GM23338 (cell line): Measurements from ENCODE around the gene SPPL2A. TPM values are rescaled to one million over a fixed set of nuclear protein-coding genes. Genes with fewer than 3 reads are reported as not detected.

Experiments used
- ATAC-seq: fragments of 200-7000 bp; cut with Tn5 transposase; 3 replicates; pipeline ENCODE4 v1.9.1; 2020
- DNase-seq: peaks from one replicate; pipeline ENCODE4 v3.0.0-alpha.2; 2015; ENCODE audit warnings: low spot score
- H2AFZ ChIP-seq: fragments of 200-600 bp; sonication (generic); 2 replicates; pipeline ENCODE4 v1.8.0; 2016; ENCODE audit warnings: antibody characterized with exemption, mild to moderate bottlenecking, moderate library complexity
- H3F3A ChIP-seq: fragments of 200-600 bp; sonication (generic); replicated peaks from 2 replicates; pipeline ENCODE4 v1.8.0; 2017; ENCODE audit warnings: antibody characterized with exemption, mixed run types, low read depth
- H3K27ac ChIP-seq: fragments of 200-600 bp; sonication (generic); 2 replicates; pipeline ENCODE4 v1.6.1; 2016; ENCODE audit warnings: low read depth
- H3K27me3 ChIP-seq: fragments of 200-600 bp; sonication (generic); 2 replicates; pipeline ENCODE4 v1.8.0; 2016; ENCODE audit warnings: mild to moderate bottlenecking, mixed run types, moderate library complexity; ENCODE audit not compliant: insufficient read depth
- H3K36me3 ChIP-seq: fragments of 200-600 bp; sonication (generic); 2 replicates; pipeline ENCODE4 v1.8.0; 2016; ENCODE audit warnings: mild to moderate bottlenecking; ENCODE audit not compliant: insufficient read depth
- H3K4me1 ChIP-seq: fragments of 200-600 bp; sonication (generic); 2 replicates; pipeline ENCODE4 v1.8.0; 2016; ENCODE audit warnings: mild to moderate bottlenecking, moderate library complexity; ENCODE audit not compliant: insufficient read depth
- H3K4me2 ChIP-seq: fragments of 200-600 bp; sonication (generic); 2 replicates; pipeline ENCODE4 v1.7.1; 2017; ENCODE audit warnings: mixed run types
- H3K4me3 ChIP-seq: fragments of 200-600 bp; sonication (generic); 2 replicates; pipeline ENCODE4 v1.6.1; 2016; ENCODE audit warnings: mixed run types
- H3K79me2 ChIP-seq: fragments of 200-600 bp; sonication (generic); replicated peaks from 2 replicates; pipeline ENCODE4 v1.8.0; 2017; ENCODE audit warnings: mild to moderate bottlenecking; ENCODE audit not compliant: insufficient read depth
- H3K9me2 ChIP-seq: fragments of 200-600 bp; sonication (generic); 2 replicates; pipeline ENCODE4 v1.8.0; 2017; ENCODE audit not compliant: insufficient read depth
- H4K20me1 ChIP-seq: fragments of 200-600 bp; sonication (generic); replicated peaks from 2 replicates; pipeline ENCODE4 v1.8.0; 2017; ENCODE audit warnings: mild to moderate bottlenecking; ENCODE audit not compliant: insufficient read depth
- H3K27ac Mint-ChIP-seq: 2 replicates; pipeline ENCODE4 v1.8.0; 2020; ENCODE audit warnings: inconsistent platforms, mild to moderate bottlenecking, moderate library complexity, mixed read lengths
- H3K27me3 Mint-ChIP-seq: 3 replicates; pipeline ENCODE4 v1.8.0; 2022; ENCODE audit warnings: low read depth, mild to moderate bottlenecking, moderate library complexity, mixed read lengths, inconsistent platforms; ENCODE audit not compliant: insufficient read depth, poor library complexity
- H3K36me3 Mint-ChIP-seq: 3 replicates; pipeline ENCODE4 v1.8.0; 2021; ENCODE audit warnings: low read depth, mild to moderate bottlenecking, inconsistent platforms, moderate library complexity, mixed read lengths
- H3K4me1 Mint-ChIP-seq: 3 replicates; pipeline ENCODE4 v1.8.0; 2020; ENCODE audit warnings: mild to moderate bottlenecking, inconsistent platforms, mixed read lengths
- H3K4me3 Mint-ChIP-seq: 3 replicates; pipeline ENCODE4 v1.8.0; 2021; ENCODE audit warnings: moderate library complexity, mild to moderate bottlenecking, inconsistent platforms, mixed read lengths
- H3K9me3 Mint-ChIP-seq: 3 replicates; pipeline ENCODE4 v1.8.0; 2020; ENCODE audit warnings: moderate library complexity, mild to moderate bottlenecking, inconsistent platforms, mixed read lengths
- CREB1 ChIP-seq: fragments of 250-450 bp; sonication (Bioruptor Pico); IDR thresholded peaks from 2 replicates; pipeline ENCODE4 v1.5.0; 2020; ENCODE audit warnings: low read depth, mild to moderate bottlenecking, moderate library complexity
- EZH2 ChIP-seq: fragments of 200-600 bp; sonication (generic); IDR thresholded peaks from one replicate; pipeline ENCODE4 v1.8.0; 2017; ENCODE audit warnings: antibody characterized with exemption, mild to moderate bottlenecking, low read depth; ENCODE audit not compliant: unreplicated experiment
- EZH2phosphoT487 ChIP-seq: fragments of 200-600 bp; sonication (generic); IDR thresholded peaks from one replicate; pipeline ENCODE4 v1.8.1; 2018; ENCODE audit warnings: antibody characterized with exemption; ENCODE audit not compliant: unreplicated experiment
- JUNB ChIP-seq: IDR thresholded peaks from one replicate; pipeline ENCODE4 v1.6.1; 2016; ENCODE audit warnings: antibody characterized with exemption; ENCODE audit not compliant: unreplicated experiment
- NANOG ChIP-seq: IDR thresholded peaks from 2 replicates; pipeline ENCODE4 v1.6.1; 2016; ENCODE audit warnings: antibody characterized with exemption, borderline replicate concordance
- POLR2AphosphoS5 ChIP-seq: IDR thresholded peaks from 2 replicates; pipeline ENCODE4 v1.6.1; 2016; ENCODE audit warnings: antibody characterized with exemption, low read depth
- STAT1 ChIP-seq: IDR thresholded peaks from one replicate; pipeline ENCODE4 v1.6.1; 2016; ENCODE audit warnings: antibody characterized with exemption; ENCODE audit not compliant: unreplicated experiment
- ZNF114 ChIP-seq: fragments of 250-450 bp; sonication (Bioruptor Pico); IDR thresholded peaks from 2 replicates; pipeline ENCODE4 v1.5.0; 2020; ENCODE audit warnings: mild to moderate bottlenecking, moderate library complexity
- ZNF331 ChIP-seq: fragments of 250-450 bp; sonication (Bioruptor Pico); IDR thresholded peaks from 2 replicates; pipeline ENCODE4 v1.5.0; 2020; ENCODE audit warnings: low read depth, mild to moderate bottlenecking, moderate library complexity
- polyA plus RNA-seq: library from polyadenylated mRNA; unstranded; fragments of >200 nt; fragmentation: Nextera tagmentation; extraction: Ambion mirVana; gene quantifications from 2 replicates; pipeline ENCODE4 v1.2.1, GENCODE V29; 2016
- total RNA-seq: library from RNA; depleted of rRNA; stranded (reverse); fragments of >200 nt; shearing (Covaris generic); gene quantifications from 2 replicates; pipeline ENCODE4 v1.2.3, GENCODE V29; 2014
- TF ChIP-seq, protein P1 (sequence below), 2 experiments: fragments of 200-600 bp in 1 of 2; sonication (generic) in 1 of 2; conservative IDR thresholded peaks; 2 replicates each; pipeline versions ENCODE4 v1.5.1 to v1.6.1; 2016 to 2017; ENCODE audit warnings: antibody characterized with exemption in 2 of 2, low read depth in 2 of 2, mild to moderate bottlenecking in 2 of 2, moderate library complexity in 1 of 2
- TF ChIP-seq, protein P2 (sequence below): IDR thresholded peaks from one replicate; pipeline ENCODE4 v1.6.1; 2018; ENCODE audit warnings: antibody characterized with exemption; ENCODE audit not compliant: unreplicated experiment
- TF ChIP-seq, protein P3 (sequence below): fragments of 250-450 bp; sonication (Bioruptor Pico); IDR thresholded peaks from 2 replicates; pipeline ENCODE4 v1.5.0; 2020; ENCODE audit warnings: mild to moderate bottlenecking, moderate library complexity
- TF ChIP-seq, protein P4 (sequence below): IDR thresholded peaks from 2 replicates; pipeline ENCODE4 v1.6.1; 2016; ENCODE audit warnings: antibody characterized with exemption

The SPPL2A gene
- total and polyA plus RNA-seq, 2 experiments from 2014 or later, result 10.9 to 24.1 TPM

DNA sequence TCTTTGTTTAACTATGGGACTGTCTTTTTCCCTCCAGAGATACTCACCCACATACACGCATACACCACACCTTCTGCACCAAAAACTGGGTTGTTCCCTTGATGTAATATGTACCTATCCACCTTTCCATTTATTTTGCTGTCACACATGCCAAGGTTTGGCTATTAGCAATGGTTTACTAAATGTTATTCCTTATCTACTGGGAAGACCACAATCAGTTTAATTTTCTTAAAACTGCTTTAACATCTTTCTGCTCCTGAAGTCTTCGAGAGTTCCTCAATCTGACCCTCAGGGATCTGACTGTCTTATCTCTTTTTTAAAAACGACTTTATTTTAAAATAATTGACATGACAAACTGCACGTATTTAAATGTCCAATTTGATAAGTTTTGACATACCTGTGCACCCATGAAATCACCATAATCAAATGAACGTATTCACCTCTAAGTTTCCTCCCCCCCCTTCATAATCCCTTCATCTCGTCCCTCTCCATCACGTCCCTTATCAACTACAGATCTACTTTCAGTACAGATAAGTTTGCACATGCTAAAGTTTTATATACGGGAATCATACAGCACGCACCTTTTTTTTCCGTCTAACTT, 78.1 kb downstream of the SPPL2A start:
- Mint-ChIP-seq H3K4me3 (peak overlapping the region; percentile 99), H3K36me3 (peaks cover 17% of the 10 kb centered on the region), H3K27me3 (peaks cover 13% of the 10 kb centered on the region), H3K9me3 (no peaks in the 10 kb centered on the region; the same call in 2 of the 3 replicates), H3K27ac (peak overlapping the region; percentile 96), H3K4me1 (peaks cover 16% of the 10 kb centered on the region)
- H3K9me2 ChIP-seq, result no peaks in the 10 kb centered on the region
- no peak for DNase-seq
- peak overlapping the region; percentile 81 for H3K4me2 ChIP-seq
- peaks cover 21% of the 10 kb centered on the region for H4K20me1 ChIP-seq
- H3K27me3 ChIP-seq, result no peaks in the 10 kb centered on the region
- H3K4me1 ChIP-seq, result peaks cover 16% of the 10 kb centered on the region
- peak overlapping the region; percentile 93 for H2AFZ ChIP-seq
- H3K79me2 ChIP-seq, result peaks cover 36% of the 10 kb centered on the region
- 0 out of 2 replicates have a peak overlapping the region, but pooled peaks have one; percentile 63 for H3K27ac ChIP-seq
- H3K36me3 ChIP-seq, result no peaks in the 10 kb centered on the region
- TF ChIP-seq, protein P1, sequence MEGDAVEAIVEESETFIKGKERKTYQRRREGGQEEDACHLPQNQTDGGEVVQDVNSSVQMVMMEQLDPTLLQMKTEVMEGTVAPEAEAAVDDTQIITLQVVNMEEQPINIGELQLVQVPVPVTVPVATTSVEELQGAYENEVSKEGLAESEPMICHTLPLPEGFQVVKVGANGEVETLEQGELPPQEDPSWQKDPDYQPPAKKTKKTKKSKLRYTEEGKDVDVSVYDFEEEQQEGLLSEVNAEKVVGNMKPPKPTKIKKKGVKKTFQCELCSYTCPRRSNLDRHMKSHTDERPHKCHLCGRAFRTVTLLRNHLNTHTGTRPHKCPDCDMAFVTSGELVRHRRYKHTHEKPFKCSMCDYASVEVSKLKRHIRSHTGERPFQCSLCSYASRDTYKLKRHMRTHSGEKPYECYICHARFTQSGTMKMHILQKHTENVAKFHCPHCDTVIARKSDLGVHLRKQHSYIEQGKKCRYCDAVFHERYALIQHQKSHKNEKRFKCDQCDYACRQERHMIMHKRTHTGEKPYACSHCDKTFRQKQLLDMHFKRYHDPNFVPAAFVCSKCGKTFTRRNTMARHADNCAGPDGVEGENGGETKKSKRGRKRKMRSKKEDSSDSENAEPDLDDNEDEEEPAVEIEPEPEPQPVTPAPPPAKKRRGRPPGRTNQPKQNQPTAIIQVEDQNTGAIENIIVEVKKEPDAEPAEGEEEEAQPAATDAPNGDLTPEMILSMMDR (conservative IDR thresholded peaks at IDR 0.05; ENCODE audit: low read depth in 2 of 2), result no peak
- TF ChIP-seq POLR2AphosphoS5 (no peak), NANOG (no peak), EZH2 (no peak), JUNB (no peak), STAT1 (no peak), ZNF114 (CRISPR knock-in tag) (no peak), ZNF331 (CRISPR knock-in tag) (no peak), EZH2phosphoT487 (no peak), CREB1 (CRISPR knock-in tag) (no peak)
- TF ChIP-seq, protein P2, sequence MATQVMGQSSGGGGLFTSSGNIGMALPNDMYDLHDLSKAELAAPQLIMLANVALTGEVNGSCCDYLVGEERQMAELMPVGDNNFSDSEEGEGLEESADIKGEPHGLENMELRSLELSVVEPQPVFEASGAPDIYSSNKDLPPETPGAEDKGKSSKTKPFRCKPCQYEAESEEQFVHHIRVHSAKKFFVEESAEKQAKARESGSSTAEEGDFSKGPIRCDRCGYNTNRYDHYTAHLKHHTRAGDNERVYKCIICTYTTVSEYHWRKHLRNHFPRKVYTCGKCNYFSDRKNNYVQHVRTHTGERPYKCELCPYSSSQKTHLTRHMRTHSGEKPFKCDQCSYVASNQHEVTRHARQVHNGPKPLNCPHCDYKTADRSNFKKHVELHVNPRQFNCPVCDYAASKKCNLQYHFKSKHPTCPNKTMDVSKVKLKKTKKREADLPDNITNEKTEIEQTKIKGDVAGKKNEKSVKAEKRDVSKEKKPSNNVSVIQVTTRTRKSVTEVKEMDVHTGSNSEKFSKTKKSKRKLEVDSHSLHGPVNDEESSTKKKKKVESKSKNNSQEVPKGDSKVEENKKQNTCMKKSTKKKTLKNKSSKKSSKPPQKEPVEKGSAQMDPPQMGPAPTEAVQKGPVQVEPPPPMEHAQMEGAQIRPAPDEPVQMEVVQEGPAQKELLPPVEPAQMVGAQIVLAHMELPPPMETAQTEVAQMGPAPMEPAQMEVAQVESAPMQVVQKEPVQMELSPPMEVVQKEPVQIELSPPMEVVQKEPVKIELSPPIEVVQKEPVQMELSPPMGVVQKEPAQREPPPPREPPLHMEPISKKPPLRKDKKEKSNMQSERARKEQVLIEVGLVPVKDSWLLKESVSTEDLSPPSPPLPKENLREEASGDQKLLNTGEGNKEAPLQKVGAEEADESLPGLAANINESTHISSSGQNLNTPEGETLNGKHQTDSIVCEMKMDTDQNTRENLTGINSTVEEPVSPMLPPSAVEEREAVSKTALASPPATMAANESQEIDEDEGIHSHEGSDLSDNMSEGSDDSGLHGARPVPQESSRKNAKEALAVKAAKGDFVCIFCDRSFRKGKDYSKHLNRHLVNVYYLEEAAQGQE, result no peak
- TF ChIP-seq, protein P3, sequence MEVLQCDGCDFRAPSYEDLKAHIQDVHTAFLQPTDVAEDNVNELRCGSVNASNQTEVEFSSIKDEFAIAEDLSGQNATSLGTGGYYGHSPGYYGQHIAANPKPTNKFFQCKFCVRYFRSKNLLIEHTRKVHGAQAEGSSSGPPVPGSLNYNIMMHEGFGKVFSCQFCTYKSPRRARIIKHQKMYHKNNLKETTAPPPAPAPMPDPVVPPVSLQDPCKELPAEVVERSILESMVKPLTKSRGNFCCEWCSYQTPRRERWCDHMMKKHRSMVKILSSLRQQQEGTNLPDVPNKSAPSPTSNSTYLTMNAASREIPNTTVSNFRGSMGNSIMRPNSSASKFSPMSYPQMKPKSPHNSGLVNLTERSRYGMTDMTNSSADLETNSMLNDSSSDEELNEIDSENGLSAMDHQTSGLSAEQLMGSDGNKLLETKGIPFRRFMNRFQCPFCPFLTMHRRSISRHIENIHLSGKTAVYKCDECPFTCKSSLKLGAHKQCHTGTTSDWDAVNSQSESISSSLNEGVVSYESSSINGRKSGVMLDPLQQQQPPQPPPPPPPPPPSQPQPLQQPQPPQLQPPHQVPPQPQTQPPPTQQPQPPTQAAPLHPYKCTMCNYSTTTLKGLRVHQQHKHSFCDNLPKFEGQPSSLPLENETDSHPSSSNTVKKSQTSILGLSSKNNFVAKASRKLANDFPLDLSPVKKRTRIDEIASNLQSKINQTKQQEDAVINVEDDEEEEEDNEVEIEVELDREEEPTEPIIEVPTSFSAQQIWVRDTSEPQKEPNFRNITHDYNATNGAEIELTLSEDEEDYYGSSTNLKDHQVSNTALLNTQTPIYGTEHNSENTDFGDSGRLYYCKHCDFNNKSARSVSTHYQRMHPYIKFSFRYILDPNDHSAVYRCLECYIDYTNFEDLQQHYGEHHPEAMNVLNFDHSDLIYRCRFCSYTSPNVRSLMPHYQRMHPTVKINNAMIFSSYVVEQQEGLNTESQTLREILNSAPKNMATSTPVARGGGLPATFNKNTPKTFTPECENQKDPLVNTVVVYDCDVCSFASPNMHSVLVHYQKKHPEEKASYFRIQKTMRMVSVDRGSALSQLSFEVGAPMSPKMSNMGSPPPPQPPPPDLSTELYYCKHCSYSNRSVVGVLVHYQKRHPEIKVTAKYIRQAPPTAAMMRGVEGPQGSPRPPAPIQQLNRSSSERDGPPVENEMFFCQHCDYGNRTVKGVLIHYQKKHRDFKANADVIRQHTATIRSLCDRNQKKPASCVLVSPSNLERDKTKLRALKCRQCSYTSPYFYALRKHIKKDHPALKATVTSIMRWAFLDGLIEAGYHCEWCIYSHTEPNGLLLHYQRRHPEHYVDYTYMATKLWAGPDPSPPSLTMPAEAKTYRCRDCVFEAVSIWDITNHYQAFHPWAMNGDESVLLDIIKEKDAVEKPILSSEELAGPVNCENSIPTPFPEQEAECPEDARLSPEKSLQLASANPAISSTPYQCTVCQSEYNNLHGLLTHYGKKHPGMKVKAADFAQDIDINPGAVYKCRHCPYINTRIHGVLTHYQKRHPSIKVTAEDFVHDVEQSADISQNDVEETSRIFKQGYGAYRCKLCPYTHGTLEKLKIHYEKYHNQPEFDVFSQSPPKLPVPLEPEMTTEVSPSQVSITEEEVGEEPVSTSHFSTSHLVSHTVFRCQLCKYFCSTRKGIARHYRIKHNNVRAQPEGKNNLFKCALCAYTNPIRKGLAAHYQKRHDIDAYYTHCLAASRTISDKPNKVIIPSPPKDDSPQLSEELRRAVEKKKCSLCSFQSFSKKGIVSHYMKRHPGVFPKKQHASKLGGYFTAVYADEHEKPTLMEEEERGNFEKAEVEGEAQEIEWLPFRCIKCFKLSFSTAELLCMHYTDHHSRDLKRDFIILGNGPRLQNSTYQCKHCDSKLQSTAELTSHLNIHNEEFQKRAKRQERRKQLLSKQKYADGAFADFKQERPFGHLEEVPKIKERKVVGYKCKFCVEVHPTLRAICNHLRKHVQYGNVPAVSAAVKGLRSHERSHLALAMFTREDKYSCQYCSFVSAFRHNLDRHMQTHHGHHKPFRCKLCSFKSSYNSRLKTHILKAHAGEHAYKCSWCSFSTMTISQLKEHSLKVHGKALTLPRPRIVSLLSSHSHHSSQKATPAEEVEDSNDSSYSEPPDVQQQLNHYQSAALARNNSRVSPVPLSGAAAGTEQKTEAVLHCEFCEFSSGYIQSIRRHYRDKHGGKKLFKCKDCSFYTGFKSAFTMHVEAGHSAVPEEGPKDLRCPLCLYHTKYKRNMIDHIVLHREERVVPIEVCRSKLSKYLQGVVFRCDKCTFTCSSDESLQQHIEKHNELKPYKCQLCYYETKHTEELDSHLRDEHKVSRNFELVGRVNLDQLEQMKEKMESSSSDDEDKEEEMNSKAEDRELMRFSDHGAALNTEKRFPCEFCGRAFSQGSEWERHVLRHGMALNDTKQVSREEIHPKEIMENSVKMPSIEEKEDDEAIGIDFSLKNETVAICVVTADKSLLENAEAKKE, result no peak
- TF ChIP-seq, protein P4, sequence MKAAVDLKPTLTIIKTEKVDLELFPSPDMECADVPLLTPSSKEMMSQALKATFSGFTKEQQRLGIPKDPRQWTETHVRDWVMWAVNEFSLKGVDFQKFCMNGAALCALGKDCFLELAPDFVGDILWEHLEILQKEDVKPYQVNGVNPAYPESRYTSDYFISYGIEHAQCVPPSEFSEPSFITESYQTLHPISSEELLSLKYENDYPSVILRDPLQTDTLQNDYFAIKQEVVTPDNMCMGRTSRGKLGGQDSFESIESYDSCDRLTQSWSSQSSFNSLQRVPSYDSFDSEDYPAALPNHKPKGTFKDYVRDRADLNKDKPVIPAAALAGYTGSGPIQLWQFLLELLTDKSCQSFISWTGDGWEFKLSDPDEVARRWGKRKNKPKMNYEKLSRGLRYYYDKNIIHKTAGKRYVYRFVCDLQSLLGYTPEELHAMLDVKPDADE, result no peak
- ATAC-seq, result no peak
- H3K4me3 ChIP-seq, result peak overlapping the region; percentile 98
- peaks cover 9% of the 10 kb centered on the region for H3F3A ChIP-seq
